GM19463 (cell line): Measurements from ENCODE around the gene GNAZ.
A peak's percentile ranks its signal among the peaks of the same experiment; 100 is the strongest.
"Not testable (repeated sequence)": the region's sequence is repeated elsewhere in the genome, so short reads cannot be mapped to it uniquely, and the experiment has no call there.

Experiments
- ATAC-seq: cut with Tn5 transposase; IDR thresholded peaks from one replicate; pipeline ENCODE4 v1.9.1; 2021; ENCODE audit warnings: mild to moderate bottlenecking, moderate library complexity; ENCODE audit not compliant: unreplicated experiment

The GNAZ gene

GRCh38 chr22:23070418-23071229 lies at the start of gene GNAZ:
Gene GNAZ (plus strand): TSS chr22:23070519. CDS start chr22:23095696, 25,177 bp downstream.
- ATAC-seq: peak; percentile 27

- no peak for ATAC-seq
Observed at GRCh38 chr22:23020659-23021293, 49.5 kb upstream of the GNAZ start.

GRCh38 chr22:23021660-23022353 lies 48.5 kb upstream of the GNAZ start:
- ATAC-seq: not testable (repeated sequence)

GRCh38 chr22:23023294-23023693 lies 47.0 kb upstream of the GNAZ start:
- no peak for ATAC-seq

- ATAC-seq: no peak
Observed at GRCh38 chr22:23026777-23027176, 43.5 kb upstream of the GNAZ start.

GRCh38 chr22:23027849-23028248 lies 42.5 kb upstream of the GNAZ start:
- not testable (repeated sequence) for ATAC-seq

- no peak for ATAC-seq
Observed at GRCh38 chr22:23029521-23030228, 40.6 kb upstream of the GNAZ start.

GRCh38 chr22:23031381-23031780 lies 38.9 kb upstream of the GNAZ start:
- no peak for ATAC-seq

- no peak for ATAC-seq
Observed at GRCh38 chr22:23031786-23032185, 38.5 kb upstream of the GNAZ start.

- no peak for ATAC-seq
Observed at GRCh38 chr22:23032658-23033057, 37.7 kb upstream of the GNAZ start.

GRCh38 chr22:23033116-23033905 lies 37.0 kb upstream of the GNAZ start:
- ATAC-seq: no peak

GRCh38 chr22:23034621-23035556 lies 35.4 kb upstream of the GNAZ start:
- no peak for ATAC-seq

- ATAC-seq: no peak
Observed at GRCh38 chr22:23035557-23036277, 34.6 kb upstream of the GNAZ start.

GRCh38 chr22:23036684-23037428 lies 33.5 kb upstream of the GNAZ start:
- no peak for ATAC-seq

- no peak for ATAC-seq
Observed at GRCh38 chr22:23037429-23038333, 32.6 kb upstream of the GNAZ start.

- no peak for ATAC-seq
Observed at GRCh38 chr22:23038334-23038642, 32.0 kb upstream of the GNAZ start.

GRCh38 chr22:23038902-23039301 lies 31.4 kb upstream of the GNAZ start:
- no peak for ATAC-seq
